PC-9 (cell line): ENCODE results near the gene MTHFD1L.

Experiments
- CTCF ChIP-seq: fragments of 200-600 bp; sonication (generic); conservative IDR thresholded peaks from 2 replicates; pipeline ENCODE4 v1.6.1; 2017; ENCODE audit warnings: mixed run types, antibody characterized with exemption, mild to moderate bottlenecking, moderate library complexity
- EZH2 ChIP-seq: fragments of 200-600 bp; sonication (generic); IDR thresholded peaks from 2 replicates; pipeline ENCODE4 v1.8.0; 2017; ENCODE audit warnings: antibody characterized with exemption, low read depth

- TF ChIP-seq EZH2 (no peak), CTCF (no peak)
Measured at GRCh38 chr6:150914372-150914771, 48.9 kb downstream of the MTHFD1L start.
